ENCODE results near the gene CUBN. TPM values are rescaled to one million over a fixed set of nuclear protein-coding genes. Genes with fewer than 3 reads are reported as not detected.

Gene CUBN
- total and polyA plus RNA-seq, 9 of the 15 experiments (the other 6 are each of a cell fraction or from before 2014, with no cell fraction given): 0.04 to 0.33 (median 0.09) TPM

- Histone ChIP-seq H3K79me2 (ENCODE audit: control insufficient read depth, insufficient read depth, low read length) (no peaks in the 10 kb centered on the region), H3K9me1 (ENCODE audit: control insufficient read depth, insufficient read depth, low read length) (no peaks in the 10 kb centered on the region), H4K20me1 (replicated peaks; ENCODE audit: control insufficient read depth, insufficient read depth, low read length) (no peaks in the 10 kb centered on the region), H3K4me3 (no peak overlapping the region), H3K4me1 (replicated peaks in 1 of 2; ENCODE audit: control insufficient read depth in 2 of 2, insufficient read depth in 2 of 2, low read length in 2 of 2) (no peaks in the 10 kb centered on the region), H3K27me3 (ENCODE audit: control insufficient read depth in 2 of 2, insufficient read depth in 2 of 2, low read length in 2 of 2) (no peaks in the 10 kb centered on the region), H3K36me3 (ENCODE audit: control insufficient read depth, insufficient read depth, low read length) (no peaks in the 10 kb centered on the region), H3K4me2 (ENCODE audit: insufficient read depth, low read length) (no peak overlapping the region), H2AFZ (ENCODE audit: low read depth, low read length) (no peak overlapping the region), H3K27ac (ENCODE audit: extremely low read depth, low read depth, low read length) (no peak overlapping the region), H3K9me3 (replicated peaks; ENCODE audit: control insufficient read depth, insufficient read depth, low read depth, low read length) (no peaks in the 10 kb centered on the region), H3K9ac (ENCODE audit: insufficient read depth in 1 of 2, low read depth in 2 of 2, low read length in 2 of 2) (no peak overlapping the region)
- TF ChIP-seq ID3 (CRISPR knock-in tag; IDR thresholded peaks at IDR 0.05) (no peak), ID3 (tag; IDR thresholded peaks at IDR 0.05) (no peak), ZNF699 (CRISPR knock-in tag; IDR thresholded peaks at IDR 0.05; ENCODE audit: insufficient replicate concordance) (no peak), ZBTB34 (CRISPR knock-in tag; IDR thresholded peaks at IDR 0.05) (no peak)
- FAIRE-seq: no peak
- in situ Hi-C loops (cut with MboI): no loop called here
- 21% methylated on average over 2 of the region's 2 CpGs for WGBS (ENCODE audit: insufficient coverage, low coverage, missing lambda C conversion rate)
- ChIA-PET POLR2A (interaction anchor here (0.5 kb wide), 1 partner anchor 160 kb away, joined by 3 read pairs; no protein-coding TSS in a partner anchor), CTCF (ENCODE audit: low intra/inter-chr PET ratio) (no interaction called here)
- ATAC-seq: no peak
- intact Hi-C loops (cut with micrococcal nuclease): no loop called here
- BruUV-seq (replicated peaks): no TSS peak
- no peak for DNase-seq (ENCODE audit: extremely low read depth in 1 of 4, low spot score in 3 of 4)
These were observed 199.1 kb downstream of the CUBN start for GRCh38 chr10:16930540-16930939.

GRCh38 chr10:16929069-16929468 lies 200.5 kb downstream of the CUBN start:
- no peak for ATAC-seq

More at GRCh38 chr10:16929069-16929468, 200.5 kb downstream of the CUBN start:
- no peaks in the 10 kb centered on the region for H3K36me3 ChIP-seq (ENCODE audit: control insufficient read depth, insufficient read depth, low read length)
- DNase-seq (ENCODE audit: extremely low read depth in 1 of 4, low spot score in 3 of 4) (no peak), FAIRE-seq (no peak)
- no peaks in the 10 kb centered on the region for H3K27me3 ChIP-seq (ENCODE audit: control insufficient read depth in 2 of 2, insufficient read depth in 2 of 2, low read length in 2 of 2)
- H3K4me2 ChIP-seq (ENCODE audit: insufficient read depth, low read length): no peak overlapping the region
- no peak overlapping the region for H3K4me3 ChIP-seq
- intact Hi-C loops (cut with micrococcal nuclease): no loop called here
- CTCF ChIA-PET (ENCODE audit: low intra/inter-chr PET ratio): no interaction called here
- no TSS peak for BruUV-seq (replicated peaks)
- TF ChIP-seq PRMT5 (CRISPR knock-in tag; IDR thresholded peaks at IDR 0.05): no peak
- TF ChIP-seq ASH1L (IDR thresholded peaks at IDR 0.05; ENCODE audit: borderline replicate concordance, low read depth, partially characterized antibody): no peak
- TF ChIP-seq CCAR2 (IDR thresholded peaks at IDR 0.05; ENCODE audit: low read depth, low read length): no peak
- no peak for TF ChIP-seq MAFF (IDR thresholded peaks at IDR 0.05; ENCODE audit: low read length)
- TF ChIP-seq ZNF217 (CRISPR knock-in tag; IDR thresholded peaks at IDR 0.05): no peak
- TF ChIP-seq TCF7 (IDR thresholded peaks at IDR 0.05; ENCODE audit: borderline replicate concordance): no peak
- TF ChIP-seq ZBTB8A (IDR thresholded peaks at IDR 0.05; ENCODE audit: partially characterized antibody): no peak
- no peak for TF ChIP-seq ZFPM2 (CRISPR knock-in tag; IDR thresholded peaks at IDR 0.05)
- no peak overlapping the region for H3K27ac ChIP-seq (ENCODE audit: extremely low read depth, low read depth, low read length)
- H3K4me1 ChIP-seq (replicated peaks in 1 of 2; ENCODE audit: control insufficient read depth in 2 of 2, insufficient read depth in 2 of 2, low read length in 2 of 2): no peaks in the 10 kb centered on the region
- H3K9me3 ChIP-seq (replicated peaks; ENCODE audit: control insufficient read depth, insufficient read depth, low read depth, low read length): no peaks in the 10 kb centered on the region
- no peaks in the 10 kb centered on the region for H3K9me1 ChIP-seq (ENCODE audit: control insufficient read depth, insufficient read depth, low read length)
- no peak overlapping the region for H2AFZ ChIP-seq (ENCODE audit: low read depth, low read length)
- no peaks in the 10 kb centered on the region for H4K20me1 ChIP-seq (replicated peaks; ENCODE audit: control insufficient read depth, insufficient read depth, low read length)
- H3K9ac ChIP-seq (ENCODE audit: insufficient read depth in 1 of 2, low read depth in 2 of 2, low read length in 2 of 2): no peak overlapping the region
- H3K79me2 ChIP-seq (ENCODE audit: control insufficient read depth, insufficient read depth, low read length): no peaks in the 10 kb centered on the region
- POLR2A ChIA-PET: no interaction called here
- in situ Hi-C loops (cut with MboI): no loop called here
- WGBS (ENCODE audit: insufficient coverage, low coverage, missing lambda C conversion rate): 9% methylated on average over 4 of the region's 4 CpGs

All from K562 (cell line).